WTC11 (cell line): ENCODE data around the gene TRABD. TPM values are rescaled to one million over a fixed set of nuclear protein-coding genes. Genes with fewer than 3 reads are reported as not detected.

Source experiments
- ATAC-seq: fragments of 200-7000 bp; cut with Tn5 transposase; 2 replicates; pipeline ENCODE4 v1.10.0; 2021; ENCODE audit warnings: mild to moderate bottlenecking, moderate library complexity
- CTCF ChIA-PET: fragments of 300-600 bp; sonication (Branson Sonifier 250); formaldehyde crosslinking; loops from one replicate; lab custom pipeline; 2021; ENCODE audit warnings: antibody characterized with exemption; lab: Charles Lee
- POLR2A ChIA-PET: fragments of 350-600 bp; sonication (Branson Sonifier 250); formaldehyde crosslinking; loops from one replicate; lab custom pipeline; 2021; ENCODE audit warnings: antibody characterized with exemption; lab: Charles Lee
- DNase-seq: peaks from one replicate; pipeline ENCODE4 v3.0.0; 2021; ENCODE audit warnings: low spot score
- H3K27ac Mint-ChIP-seq: 2 replicates; pipeline ENCODE4 v1.8.0; 2021; ENCODE audit warnings: mixed read lengths
- H3K27me3 Mint-ChIP-seq: 2 replicates; pipeline ENCODE4 v1.8.0; 2021; ENCODE audit warnings: low read depth, mild to moderate bottlenecking, moderate library complexity, mixed read lengths
- H3K36me3 Mint-ChIP-seq: 2 replicates; pipeline ENCODE4 v1.8.0; 2021; ENCODE audit warnings: mixed read lengths
- H3K4me1 Mint-ChIP-seq: 2 replicates; pipeline ENCODE4 v1.8.0; 2022; ENCODE audit warnings: mixed read lengths
- H3K4me3 Mint-ChIP-seq: 2 replicates; pipeline ENCODE4 v1.8.0; 2021; ENCODE audit warnings: mild to moderate bottlenecking, moderate library complexity, mixed read lengths
- H3K9me3 Mint-ChIP-seq: 2 replicates; pipeline ENCODE4 v1.8.0; 2021; ENCODE audit warnings: mixed read lengths
- NR3C1 ChIP-seq: sonication (generic); formaldehyde crosslinking; conservative IDR thresholded peaks from 2 replicates; pipeline ENCODE4 v1.8.1; 2023; ENCODE audit warnings: low read depth, mild to moderate bottlenecking, missing genetic modification reagents
- ZNF416 ChIP-seq: fragments of 250-450 bp; sonication (Bioruptor Pico); IDR thresholded peaks from 2 replicates; pipeline ENCODE4 v1.9.0; 2021; ENCODE audit warnings: mild to moderate bottlenecking, inconsistent platforms
- ZNF423 ChIP-seq: fragments of 250-450 bp; sonication (Bioruptor Pico); IDR thresholded peaks from 2 replicates; pipeline ENCODE4 v2.1.2; 2022; ENCODE audit warnings: mild to moderate bottlenecking, moderate library complexity
- ZNF671 ChIP-seq: fragments of 250-450 bp; sonication (Bioruptor Pico); IDR thresholded peaks from 2 replicates; pipeline ENCODE4 v1.8.0; 2021; ENCODE audit warnings: mild to moderate bottlenecking
- total RNA-seq: library from RNA; stranded (reverse); gene quantifications from 3 replicates; pipeline ENCODE4 v1.2.3, GENCODE V29; 2021
- TF ChIP-seq, protein P1 (sequence below): sonication (generic); formaldehyde crosslinking; IDR thresholded peaks from 2 replicates; pipeline ENCODE4 v1.8.1; 2023; ENCODE audit warnings: mild to moderate bottlenecking, missing genetic modification reagents, borderline replicate concordance
- TF ChIP-seq, protein P2 (sequence below): sonication (generic); formaldehyde crosslinking; IDR thresholded peaks from 2 replicates; pipeline ENCODE4 v1.8.0; 2023; ENCODE audit warnings: missing genetic modification reagents, mild to moderate bottlenecking, borderline replicate concordance
- TF ChIP-seq, protein P3 (sequence below): sonication (generic); formaldehyde crosslinking; IDR thresholded peaks from 2 replicates; pipeline ENCODE4 v1.8.1; 2022; ENCODE audit warnings: mild to moderate bottlenecking, missing genetic modification reagents, moderate library complexity, borderline replicate concordance
- TF ChIP-seq, protein P4 (sequence below): fragments of 250-450 bp; sonication (Bioruptor Pico); IDR thresholded peaks from 2 replicates; pipeline ENCODE4 v1.9.0; 2021; ENCODE audit warnings: mild to moderate bottlenecking, borderline replicate concordance
- TF ChIP-seq, protein P5 (sequence below): sonication (generic); formaldehyde crosslinking; IDR thresholded peaks from 2 replicates; pipeline ENCODE4 v1.8.1; 2023; ENCODE audit warnings: mild to moderate bottlenecking, missing genetic modification reagents, moderate library complexity
- TF ChIP-seq, protein P6 (sequence below): sonication (generic); formaldehyde crosslinking; IDR thresholded peaks from 2 replicates; pipeline ENCODE4 v1.8.1; 2023; ENCODE audit warnings: mild to moderate bottlenecking, moderate library complexity, missing genetic modification reagents

The TRABD gene
- total RNA-seq, 1 experiment from 2014 or later, result 90.4 TPM

DNA sequence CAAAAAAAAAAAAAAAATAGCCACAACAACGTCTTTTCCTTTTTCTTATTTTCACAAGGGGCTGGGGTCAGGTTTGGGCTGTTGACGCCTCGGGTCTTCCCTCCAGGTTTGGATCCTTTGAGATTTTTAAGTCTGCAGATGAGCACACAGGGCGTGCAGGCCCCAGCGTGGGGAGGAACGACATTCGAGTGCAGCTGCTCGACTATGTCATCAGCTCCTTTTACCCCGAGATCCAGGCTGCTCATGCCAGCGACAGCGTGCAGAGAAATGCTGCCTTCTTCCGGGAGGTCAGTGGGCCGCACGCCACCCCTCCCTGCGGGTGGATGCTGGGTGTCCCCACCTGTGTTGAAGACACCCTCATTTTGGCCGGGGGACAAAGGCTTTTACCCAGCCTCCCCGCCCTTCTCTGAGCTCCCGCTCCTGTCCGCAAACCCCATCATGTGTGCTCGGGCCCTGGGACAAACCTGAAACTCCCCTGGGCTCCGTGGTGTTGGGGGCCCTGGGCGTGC is 22.8 kb downstream of the TRABD start (continued):
- TF ChIP-seq, protein P1, sequence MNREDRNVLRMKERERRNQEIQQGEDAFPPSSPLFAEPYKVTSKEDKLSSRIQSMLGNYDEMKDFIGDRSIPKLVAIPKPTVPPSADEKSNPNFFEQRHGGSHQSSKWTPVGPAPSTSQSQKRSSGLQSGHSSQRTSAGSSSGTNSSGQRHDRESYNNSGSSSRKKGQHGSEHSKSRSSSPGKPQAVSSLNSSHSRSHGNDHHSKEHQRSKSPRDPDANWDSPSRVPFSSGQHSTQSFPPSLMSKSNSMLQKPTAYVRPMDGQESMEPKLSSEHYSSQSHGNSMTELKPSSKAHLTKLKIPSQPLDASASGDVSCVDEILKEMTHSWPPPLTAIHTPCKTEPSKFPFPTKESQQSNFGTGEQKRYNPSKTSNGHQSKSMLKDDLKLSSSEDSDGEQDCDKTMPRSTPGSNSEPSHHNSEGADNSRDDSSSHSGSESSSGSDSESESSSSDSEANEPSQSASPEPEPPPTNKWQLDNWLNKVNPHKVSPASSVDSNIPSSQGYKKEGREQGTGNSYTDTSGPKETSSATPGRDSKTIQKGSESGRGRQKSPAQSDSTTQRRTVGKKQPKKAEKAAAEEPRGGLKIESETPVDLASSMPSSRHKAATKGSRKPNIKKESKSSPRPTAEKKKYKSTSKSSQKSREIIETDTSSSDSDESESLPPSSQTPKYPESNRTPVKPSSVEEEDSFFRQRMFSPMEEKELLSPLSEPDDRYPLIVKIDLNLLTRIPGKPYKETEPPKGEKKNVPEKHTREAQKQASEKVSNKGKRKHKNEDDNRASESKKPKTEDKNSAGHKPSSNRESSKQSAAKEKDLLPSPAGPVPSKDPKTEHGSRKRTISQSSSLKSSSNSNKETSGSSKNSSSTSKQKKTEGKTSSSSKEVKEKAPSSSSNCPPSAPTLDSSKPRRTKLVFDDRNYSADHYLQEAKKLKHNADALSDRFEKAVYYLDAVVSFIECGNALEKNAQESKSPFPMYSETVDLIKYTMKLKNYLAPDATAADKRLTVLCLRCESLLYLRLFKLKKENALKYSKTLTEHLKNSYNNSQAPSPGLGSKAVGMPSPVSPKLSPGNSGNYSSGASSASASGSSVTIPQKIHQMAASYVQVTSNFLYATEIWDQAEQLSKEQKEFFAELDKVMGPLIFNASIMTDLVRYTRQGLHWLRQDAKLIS, result no peak
- TF ChIP-seq, protein P2, sequence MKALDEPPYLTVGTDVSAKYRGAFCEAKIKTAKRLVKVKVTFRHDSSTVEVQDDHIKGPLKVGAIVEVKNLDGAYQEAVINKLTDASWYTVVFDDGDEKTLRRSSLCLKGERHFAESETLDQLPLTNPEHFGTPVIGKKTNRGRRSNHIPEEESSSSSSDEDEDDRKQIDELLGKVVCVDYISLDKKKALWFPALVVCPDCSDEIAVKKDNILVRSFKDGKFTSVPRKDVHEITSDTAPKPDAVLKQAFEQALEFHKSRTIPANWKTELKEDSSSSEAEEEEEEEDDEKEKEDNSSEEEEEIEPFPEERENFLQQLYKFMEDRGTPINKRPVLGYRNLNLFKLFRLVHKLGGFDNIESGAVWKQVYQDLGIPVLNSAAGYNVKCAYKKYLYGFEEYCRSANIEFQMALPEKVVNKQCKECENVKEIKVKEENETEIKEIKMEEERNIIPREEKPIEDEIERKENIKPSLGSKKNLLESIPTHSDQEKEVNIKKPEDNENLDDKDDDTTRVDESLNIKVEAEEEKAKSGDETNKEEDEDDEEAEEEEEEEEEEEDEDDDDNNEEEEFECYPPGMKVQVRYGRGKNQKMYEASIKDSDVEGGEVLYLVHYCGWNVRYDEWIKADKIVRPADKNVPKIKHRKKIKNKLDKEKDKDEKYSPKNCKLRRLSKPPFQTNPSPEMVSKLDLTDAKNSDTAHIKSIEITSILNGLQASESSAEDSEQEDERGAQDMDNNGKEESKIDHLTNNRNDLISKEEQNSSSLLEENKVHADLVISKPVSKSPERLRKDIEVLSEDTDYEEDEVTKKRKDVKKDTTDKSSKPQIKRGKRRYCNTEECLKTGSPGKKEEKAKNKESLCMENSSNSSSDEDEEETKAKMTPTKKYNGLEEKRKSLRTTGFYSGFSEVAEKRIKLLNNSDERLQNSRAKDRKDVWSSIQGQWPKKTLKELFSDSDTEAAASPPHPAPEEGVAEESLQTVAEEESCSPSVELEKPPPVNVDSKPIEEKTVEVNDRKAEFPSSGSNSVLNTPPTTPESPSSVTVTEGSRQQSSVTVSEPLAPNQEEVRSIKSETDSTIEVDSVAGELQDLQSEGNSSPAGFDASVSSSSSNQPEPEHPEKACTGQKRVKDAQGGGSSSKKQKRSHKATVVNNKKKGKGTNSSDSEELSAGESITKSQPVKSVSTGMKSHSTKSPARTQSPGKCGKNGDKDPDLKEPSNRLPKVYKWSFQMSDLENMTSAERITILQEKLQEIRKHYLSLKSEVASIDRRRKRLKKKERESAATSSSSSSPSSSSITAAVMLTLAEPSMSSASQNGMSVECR (CRISPR knock-in tag), result no peak
- TF ChIP-seq, protein P3, sequence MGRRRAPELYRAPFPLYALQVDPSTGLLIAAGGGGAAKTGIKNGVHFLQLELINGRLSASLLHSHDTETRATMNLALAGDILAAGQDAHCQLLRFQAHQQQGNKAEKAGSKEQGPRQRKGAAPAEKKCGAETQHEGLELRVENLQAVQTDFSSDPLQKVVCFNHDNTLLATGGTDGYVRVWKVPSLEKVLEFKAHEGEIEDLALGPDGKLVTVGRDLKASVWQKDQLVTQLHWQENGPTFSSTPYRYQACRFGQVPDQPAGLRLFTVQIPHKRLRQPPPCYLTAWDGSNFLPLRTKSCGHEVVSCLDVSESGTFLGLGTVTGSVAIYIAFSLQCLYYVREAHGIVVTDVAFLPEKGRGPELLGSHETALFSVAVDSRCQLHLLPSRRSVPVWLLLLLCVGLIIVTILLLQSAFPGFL (CRISPR knock-in tag), result no peak
- TF ChIP-seq ZNF423 (CRISPR knock-in tag) (no peak), ZNF671 (CRISPR knock-in tag) (no peak), ZNF416 (CRISPR knock-in tag) (no peak)

DNA sequence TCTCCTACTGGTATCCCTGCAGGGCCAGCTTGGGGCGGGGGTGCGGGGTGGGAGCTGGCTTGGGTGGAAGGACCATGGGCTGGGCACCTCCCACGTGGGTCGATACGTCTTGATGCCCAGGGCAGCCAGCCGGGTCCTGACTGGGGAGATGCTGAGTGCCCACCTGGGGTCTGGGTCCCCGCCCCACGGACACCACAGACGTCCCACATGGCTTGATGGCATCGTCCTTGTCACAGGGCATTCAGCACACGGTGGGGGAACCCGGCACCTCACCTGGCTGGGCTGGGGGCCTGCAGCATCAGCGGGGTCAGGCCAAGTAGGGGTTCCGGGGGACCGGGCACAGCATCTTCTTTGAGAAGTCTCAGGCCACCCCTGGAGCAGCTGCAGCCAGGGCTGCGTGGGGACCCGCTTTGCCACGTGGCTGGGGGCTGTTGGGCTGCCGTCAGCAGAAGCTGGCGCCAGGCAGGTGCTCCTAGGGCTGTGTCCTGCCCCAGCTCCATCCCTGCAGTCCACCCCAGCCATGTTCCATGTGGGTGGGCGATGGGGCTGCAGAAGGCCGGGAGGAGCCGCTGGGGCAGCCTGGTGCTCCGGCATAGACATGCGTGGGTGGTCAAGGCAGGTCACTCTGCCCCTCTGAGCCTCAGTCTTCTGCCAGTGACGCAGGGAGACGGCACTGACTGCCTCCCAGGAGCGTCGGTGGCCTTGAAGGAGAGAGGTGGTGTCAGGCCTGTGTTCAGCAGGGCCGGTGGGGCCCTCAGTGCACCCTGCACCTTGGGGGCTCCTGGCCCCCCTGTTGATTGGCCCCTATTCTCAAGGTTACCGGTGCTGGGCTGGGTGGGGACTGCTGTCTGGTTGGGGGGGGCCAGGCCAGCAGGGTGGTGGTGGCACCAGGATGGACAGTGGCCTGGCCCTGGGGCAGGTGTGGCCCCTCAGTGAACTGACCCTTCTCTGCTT is 23.5 kb downstream of the TRABD start:
- H3K9me3 Mint-ChIP-seq, result no peaks in the 10 kb centered on the region
- no peaks in the 10 kb centered on the region for H3K4me1 Mint-ChIP-seq
- no peak overlapping the region for H3K4me3 Mint-ChIP-seq
- ATAC-seq, result no peak
- peak overlapping the region; percentile 53; the same call in 1 of the 2 replicates for H3K27ac Mint-ChIP-seq
- H3K27me3 Mint-ChIP-seq, result no peaks in the 10 kb centered on the region
- peaks cover 36% of the 10 kb centered on the region for H3K36me3 Mint-ChIP-seq
- no peak for DNase-seq
- POLR2A ChIA-PET, result no interaction called here
- CTCF ChIA-PET, result interaction anchor here (0.7 to 1.7 kb wide), 7 partner anchors 9 to 491 kb away, joined by 3 to 6 read pairs (median 4); no protein-coding TSS in a partner anchor
- TF ChIP-seq, protein P4, sequence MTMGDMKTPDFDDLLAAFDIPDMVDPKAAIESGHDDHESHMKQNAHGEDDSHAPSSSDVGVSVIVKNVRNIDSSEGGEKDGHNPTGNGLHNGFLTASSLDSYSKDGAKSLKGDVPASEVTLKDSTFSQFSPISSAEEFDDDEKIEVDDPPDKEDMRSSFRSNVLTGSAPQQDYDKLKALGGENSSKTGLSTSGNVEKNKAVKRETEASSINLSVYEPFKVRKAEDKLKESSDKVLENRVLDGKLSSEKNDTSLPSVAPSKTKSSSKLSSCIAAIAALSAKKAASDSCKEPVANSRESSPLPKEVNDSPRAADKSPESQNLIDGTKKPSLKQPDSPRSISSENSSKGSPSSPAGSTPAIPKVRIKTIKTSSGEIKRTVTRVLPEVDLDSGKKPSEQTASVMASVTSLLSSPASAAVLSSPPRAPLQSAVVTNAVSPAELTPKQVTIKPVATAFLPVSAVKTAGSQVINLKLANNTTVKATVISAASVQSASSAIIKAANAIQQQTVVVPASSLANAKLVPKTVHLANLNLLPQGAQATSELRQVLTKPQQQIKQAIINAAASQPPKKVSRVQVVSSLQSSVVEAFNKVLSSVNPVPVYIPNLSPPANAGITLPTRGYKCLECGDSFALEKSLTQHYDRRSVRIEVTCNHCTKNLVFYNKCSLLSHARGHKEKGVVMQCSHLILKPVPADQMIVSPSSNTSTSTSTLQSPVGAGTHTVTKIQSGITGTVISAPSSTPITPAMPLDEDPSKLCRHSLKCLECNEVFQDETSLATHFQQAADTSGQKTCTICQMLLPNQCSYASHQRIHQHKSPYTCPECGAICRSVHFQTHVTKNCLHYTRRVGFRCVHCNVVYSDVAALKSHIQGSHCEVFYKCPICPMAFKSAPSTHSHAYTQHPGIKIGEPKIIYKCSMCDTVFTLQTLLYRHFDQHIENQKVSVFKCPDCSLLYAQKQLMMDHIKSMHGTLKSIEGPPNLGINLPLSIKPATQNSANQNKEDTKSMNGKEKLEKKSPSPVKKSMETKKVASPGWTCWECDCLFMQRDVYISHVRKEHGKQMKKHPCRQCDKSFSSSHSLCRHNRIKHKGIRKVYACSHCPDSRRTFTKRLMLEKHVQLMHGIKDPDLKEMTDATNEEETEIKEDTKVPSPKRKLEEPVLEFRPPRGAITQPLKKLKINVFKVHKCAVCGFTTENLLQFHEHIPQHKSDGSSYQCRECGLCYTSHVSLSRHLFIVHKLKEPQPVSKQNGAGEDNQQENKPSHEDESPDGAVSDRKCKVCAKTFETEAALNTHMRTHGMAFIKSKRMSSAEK, result no peak
- TF ChIP-seq, protein P5, sequence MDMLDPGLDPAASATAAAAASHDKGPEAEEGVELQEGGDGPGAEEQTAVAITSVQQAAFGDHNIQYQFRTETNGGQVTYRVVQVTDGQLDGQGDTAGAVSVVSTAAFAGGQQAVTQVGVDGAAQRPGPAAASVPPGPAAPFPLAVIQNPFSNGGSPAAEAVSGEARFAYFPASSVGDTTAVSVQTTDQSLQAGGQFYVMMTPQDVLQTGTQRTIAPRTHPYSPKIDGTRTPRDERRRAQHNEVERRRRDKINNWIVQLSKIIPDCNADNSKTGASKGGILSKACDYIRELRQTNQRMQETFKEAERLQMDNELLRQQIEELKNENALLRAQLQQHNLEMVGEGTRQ (CRISPR knock-in tag), result no peak
- TF ChIP-seq, protein P6, sequence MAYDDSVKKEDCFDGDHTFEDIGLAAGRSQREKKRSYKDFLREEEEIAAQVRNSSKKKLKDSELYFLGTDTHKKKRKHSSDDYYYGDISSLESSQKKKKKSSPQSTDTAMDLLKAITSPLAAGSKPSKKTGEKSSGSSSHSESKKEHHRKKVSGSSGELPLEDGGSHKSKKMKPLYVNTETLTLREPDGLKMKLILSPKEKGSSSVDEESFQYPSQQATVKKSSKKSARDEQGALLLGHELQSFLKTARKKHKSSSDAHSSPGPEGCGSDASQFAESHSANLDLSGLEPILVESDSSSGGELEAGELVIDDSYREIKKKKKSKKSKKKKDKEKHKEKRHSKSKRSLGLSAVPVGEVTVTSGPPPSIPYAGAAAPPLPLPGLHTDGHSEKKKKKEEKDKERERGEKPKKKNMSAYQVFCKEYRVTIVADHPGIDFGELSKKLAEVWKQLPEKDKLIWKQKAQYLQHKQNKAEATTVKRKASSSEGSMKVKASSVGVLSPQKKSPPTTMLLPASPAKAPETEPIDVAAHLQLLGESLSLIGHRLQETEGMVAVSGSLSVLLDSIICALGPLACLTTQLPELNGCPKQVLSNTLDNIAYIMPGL (CRISPR knock-in tag), result no peak
- no peak for TF ChIP-seq NR3C1
- TF ChIP-seq, protein P1, result no peak
